ENCODE measurements around the gene CACNB4. TPM values are rescaled to one million over a fixed set of nuclear protein-coding genes. Genes with fewer than 3 reads are reported as not detected.

The CACNB4 gene
- total RNA-seq, 1 donor: 4.8 TPM

DNA sequence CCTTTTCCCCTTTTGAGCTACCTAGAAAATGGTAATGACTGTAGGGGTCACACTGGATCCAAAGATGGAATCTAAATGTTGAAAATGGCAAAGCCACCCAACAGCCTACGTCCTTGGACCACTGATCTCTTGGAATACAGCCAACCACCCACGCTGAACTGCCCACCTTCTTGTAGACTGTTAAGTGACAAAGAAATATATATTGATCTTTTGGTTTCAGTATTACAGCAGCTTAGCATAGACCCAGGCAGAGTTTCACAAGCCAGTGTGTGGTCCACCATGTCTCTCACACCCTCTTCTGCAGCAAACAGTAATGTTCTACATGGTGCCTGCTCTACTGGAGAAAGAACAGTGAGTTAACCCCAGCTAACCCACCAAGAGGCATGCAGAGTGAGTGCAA, 20.2 kb downstream of the CACNB4 start:
- DNase-seq (ENCODE audit: low read depth): no peak
- H3K4me3 ChIP-seq (ENCODE audit: low read depth, low read length): no peak overlapping the region
- TF ChIP-seq, protein P1, sequence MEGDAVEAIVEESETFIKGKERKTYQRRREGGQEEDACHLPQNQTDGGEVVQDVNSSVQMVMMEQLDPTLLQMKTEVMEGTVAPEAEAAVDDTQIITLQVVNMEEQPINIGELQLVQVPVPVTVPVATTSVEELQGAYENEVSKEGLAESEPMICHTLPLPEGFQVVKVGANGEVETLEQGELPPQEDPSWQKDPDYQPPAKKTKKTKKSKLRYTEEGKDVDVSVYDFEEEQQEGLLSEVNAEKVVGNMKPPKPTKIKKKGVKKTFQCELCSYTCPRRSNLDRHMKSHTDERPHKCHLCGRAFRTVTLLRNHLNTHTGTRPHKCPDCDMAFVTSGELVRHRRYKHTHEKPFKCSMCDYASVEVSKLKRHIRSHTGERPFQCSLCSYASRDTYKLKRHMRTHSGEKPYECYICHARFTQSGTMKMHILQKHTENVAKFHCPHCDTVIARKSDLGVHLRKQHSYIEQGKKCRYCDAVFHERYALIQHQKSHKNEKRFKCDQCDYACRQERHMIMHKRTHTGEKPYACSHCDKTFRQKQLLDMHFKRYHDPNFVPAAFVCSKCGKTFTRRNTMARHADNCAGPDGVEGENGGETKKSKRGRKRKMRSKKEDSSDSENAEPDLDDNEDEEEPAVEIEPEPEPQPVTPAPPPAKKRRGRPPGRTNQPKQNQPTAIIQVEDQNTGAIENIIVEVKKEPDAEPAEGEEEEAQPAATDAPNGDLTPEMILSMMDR (IDR thresholded peaks at IDR 0.05; ENCODE audit: insufficient read depth, low read length): no peak

DNA sequence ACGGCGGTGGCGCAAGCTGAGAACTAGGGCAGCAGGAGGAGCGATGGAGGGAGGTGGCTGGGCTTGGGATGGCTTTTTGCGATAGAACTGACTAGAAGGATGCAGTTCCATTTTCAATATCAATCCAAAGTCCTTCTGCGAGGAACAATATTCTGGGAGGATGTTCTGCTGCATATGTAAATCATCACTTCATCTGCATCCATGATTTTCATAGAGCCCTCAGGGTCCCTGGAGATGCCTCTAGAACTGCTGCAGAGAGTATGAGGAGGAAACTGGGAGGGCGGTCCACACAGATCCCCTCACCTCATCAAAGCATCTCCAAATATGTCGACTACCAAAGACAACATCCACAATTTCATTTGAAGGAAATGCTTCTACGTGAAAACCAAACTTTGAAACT, 20.8 kb downstream of the CACNB4 start:
- TF ChIP-seq, protein P1 (IDR thresholded peaks at IDR 0.05; ENCODE audit: insufficient read depth, low read length): no peak

GRCh38 chr2:152075461-152076050, 23.3 kb downstream of the CACNB4 start:
- no peak for DNase-seq (ENCODE audit: low read depth)
- TF ChIP-seq, protein P1 (IDR thresholded peaks at IDR 0.05; ENCODE audit: insufficient read depth, low read length): no peak
- no peak overlapping the region for H3K4me3 ChIP-seq (ENCODE audit: low read depth, low read length)

More for the DNA sequence above, 20.8 kb downstream of the CACNB4 start:
- H3K4me3 ChIP-seq (ENCODE audit: low read depth, low read length): no peak overlapping the region
- DNase-seq (ENCODE audit: low read depth): no peak

- TF ChIP-seq, protein P1 (IDR thresholded peaks at IDR 0.05; ENCODE audit: insufficient read depth, low read length): no peak
- no peak for DNase-seq (ENCODE audit: low read depth)
Observed at GRCh38 chr2:152072011-152072410, 26.8 kb downstream of the CACNB4 start.

GRCh38 chr2:152071518-152071917, 27.3 kb downstream of the CACNB4 start:
- no peak overlapping the region for H3K4me3 ChIP-seq (ENCODE audit: low read depth, low read length)
- no peak for DNase-seq (ENCODE audit: low read depth)
- TF ChIP-seq, protein P1 (IDR thresholded peaks at IDR 0.05; ENCODE audit: insufficient read depth, low read length): no peak

More at GRCh38 chr2:152072011-152072410, 26.8 kb downstream of the CACNB4 start:
- no peak overlapping the region for H3K4me3 ChIP-seq (ENCODE audit: low read depth, low read length)

DNA sequence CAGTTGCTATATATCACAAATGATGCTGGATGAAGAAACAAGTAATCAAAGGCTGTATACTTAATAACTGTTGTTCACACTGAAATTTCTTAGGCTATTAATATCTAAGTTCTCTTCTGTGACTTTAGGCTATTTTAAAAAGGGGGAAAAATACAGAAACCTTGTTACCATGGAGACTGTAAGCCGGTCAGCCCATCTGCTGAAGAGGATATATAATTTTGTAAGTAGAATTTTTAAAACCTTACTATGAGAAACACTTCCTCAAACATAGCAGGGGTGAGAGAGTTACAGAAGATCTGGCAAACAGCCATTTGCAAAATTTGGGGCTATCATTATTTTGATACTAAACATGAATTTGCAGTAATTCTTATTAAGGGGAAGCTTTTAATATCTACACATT, 27.8 kb downstream of the CACNB4 start:
- DNase-seq (ENCODE audit: low read depth): no peak
- TF ChIP-seq, protein P1 (IDR thresholded peaks at IDR 0.05; ENCODE audit: insufficient read depth, low read length): no peak
- H3K4me3 ChIP-seq (ENCODE audit: low read depth, low read length): no peak overlapping the region

- TF ChIP-seq, protein P1 (IDR thresholded peaks at IDR 0.05; ENCODE audit: insufficient read depth, low read length): no peak
- H3K4me3 ChIP-seq (ENCODE audit: low read depth, low read length): no peak overlapping the region
- no peak for DNase-seq (ENCODE audit: low read depth)
Observed at GRCh38 chr2:152068226-152068625, 30.6 kb downstream of the CACNB4 start.

Measured in fibroblast of the aortic adventitia (primary cell).